Memory B cell (primary cell): Measurements from ENCODE around the gene TUT7.
A peak's percentile ranks its signal among the peaks of the same experiment; 100 is the strongest.
"Not testable (repeated sequence)": the region's sequence is repeated elsewhere in the genome, so short reads cannot be mapped to it uniquely, and the experiment has no call there.

Source experiments
- ATAC-seq: fragments of 150-1000 bp; cut with Tn5 transposase; 2 replicates; pipeline ENCODE4 v1.10.0; 2021; ENCODE audit warnings: low read depth, mild to moderate bottlenecking, moderate library complexity
- DNase-seq, 2 donors: peaks; one replicate each; pipeline ENCODE4 v3.0.0; 2022; ENCODE audit warnings: low spot score in 2 of 2
- H3K27ac Mint-ChIP-seq: one replicate; pipeline ENCODE4 v1.8.0; 2022; ENCODE audit warnings: mild to moderate bottlenecking, moderate library complexity, mixed read lengths
- H3K27me3 Mint-ChIP-seq: one replicate; pipeline ENCODE4 v1.8.0; 2022; ENCODE audit warnings: mixed read lengths
- H3K36me3 Mint-ChIP-seq: one replicate; pipeline ENCODE4 v1.8.0; 2022; ENCODE audit warnings: mild to moderate bottlenecking, mixed read lengths
- H3K4me1 Mint-ChIP-seq: one replicate; pipeline ENCODE4 v1.8.0; 2022; ENCODE audit warnings: mixed read lengths
- H3K4me3 Mint-ChIP-seq: one replicate; pipeline ENCODE4 v1.8.0; 2022; ENCODE audit warnings: mild to moderate bottlenecking, moderate library complexity, mixed read lengths
- H3K9me3 Mint-ChIP-seq: one replicate; pipeline ENCODE4 v1.8.0; 2022; ENCODE audit warnings: mixed read lengths

Gene TUT7

DNA sequence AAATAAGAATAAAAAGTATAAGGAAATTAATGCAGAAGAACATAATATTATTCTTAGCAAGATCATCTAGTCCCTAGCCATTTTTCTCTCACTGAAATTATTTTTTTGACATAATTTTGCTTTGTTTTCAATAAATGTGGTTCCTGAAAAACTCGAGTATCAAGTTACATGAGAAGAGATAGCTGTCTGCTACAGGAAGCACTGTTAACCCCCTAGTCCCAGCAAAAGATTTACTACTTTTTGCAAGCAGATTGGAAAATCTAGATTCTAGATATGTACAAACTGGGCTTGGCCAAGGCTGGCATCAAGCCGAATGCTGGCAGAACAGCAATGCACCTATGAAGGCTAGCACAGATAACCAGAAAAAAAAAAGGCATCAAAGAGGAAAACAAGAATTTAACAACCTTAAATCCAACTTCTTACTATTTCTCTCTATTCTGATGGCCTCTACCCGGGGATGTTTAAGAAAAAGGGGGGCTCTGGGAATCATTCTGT is 49.9 kb downstream of the TUT7 start:
- Mint-ChIP-seq H3K9me3 (no peaks in the 10 kb centered on the region), H3K4me1 (peaks cover 6% of the 10 kb centered on the region), H3K27ac (peak overlapping the region; percentile 45), H3K4me3 (no peak overlapping the region), H3K36me3 (peaks cover 35% of the 10 kb centered on the region), H3K27me3 (no peaks in the 10 kb centered on the region)
- DNase-seq (no peak), ATAC-seq (no peak)

DNA sequence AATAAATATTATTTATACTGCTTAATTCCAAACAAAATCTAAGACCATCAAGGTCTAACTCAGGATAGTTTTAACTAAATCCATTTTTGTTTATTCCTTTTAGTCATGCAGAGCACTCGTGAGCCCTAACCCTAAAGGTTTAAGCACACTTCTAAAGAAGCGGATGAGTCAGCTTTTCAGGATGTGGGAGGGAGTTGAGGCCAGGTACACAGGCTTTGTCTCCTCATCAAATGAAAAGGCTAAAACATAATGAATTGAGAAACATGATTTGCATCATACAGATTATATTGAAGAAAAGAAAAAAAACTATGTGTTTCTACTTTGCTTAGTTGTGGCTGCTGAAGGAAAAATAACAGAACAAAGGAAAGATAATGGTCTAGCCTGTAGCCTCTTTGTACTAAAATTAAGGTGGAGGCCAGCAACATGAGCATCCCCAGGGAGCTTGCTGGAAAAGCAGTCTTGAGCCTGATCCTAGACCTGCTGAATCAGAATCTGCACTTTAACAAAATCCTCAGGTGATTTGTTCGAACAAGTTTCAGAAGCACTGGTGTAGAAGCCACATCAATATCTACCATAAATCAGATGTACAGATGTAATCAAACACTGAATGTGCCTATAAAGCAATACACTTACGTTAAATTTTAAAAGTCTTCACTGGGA is 50.8 kb downstream of the TUT7 start:
- DNase-seq (no peak), ATAC-seq (no peak)
- H3K4me3 Mint-ChIP-seq = no peak overlapping the region
- peaks cover 39% of the 10 kb centered on the region for H3K36me3 Mint-ChIP-seq
- H3K9me3 Mint-ChIP-seq = no peaks in the 10 kb centered on the region
- peak overlapping the region; percentile 62 for H3K27ac Mint-ChIP-seq
- no peaks in the 10 kb centered on the region for H3K27me3 Mint-ChIP-seq
- peaks cover 6% of the 10 kb centered on the region for H3K4me1 Mint-ChIP-seq

DNA sequence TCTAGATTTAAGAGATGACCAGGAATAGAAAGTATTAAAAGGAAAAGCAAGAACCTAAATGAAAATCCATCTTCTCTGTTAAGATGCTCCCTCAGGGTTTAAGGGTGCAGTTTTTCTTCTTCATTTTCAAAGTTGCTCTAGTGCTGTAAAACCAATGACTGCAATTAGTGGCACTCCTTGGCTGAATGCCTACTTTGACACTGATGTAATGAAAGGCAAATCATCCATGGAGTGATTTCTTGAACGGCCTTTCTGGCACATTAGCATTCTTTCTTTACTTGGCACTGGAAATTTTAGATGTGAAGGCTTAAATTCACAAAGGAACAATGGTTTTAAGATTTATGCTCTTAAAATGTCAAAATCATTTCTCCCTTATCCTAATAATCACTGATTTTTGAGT is 52.5 kb downstream of the TUT7 start:
- ATAC-seq (no peak), DNase-seq (no peak)
- no peaks in the 10 kb centered on the region for H3K9me3 Mint-ChIP-seq
- peaks cover 42% of the 10 kb centered on the region for H3K36me3 Mint-ChIP-seq
- H3K4me1 Mint-ChIP-seq = peaks cover 6% of the 10 kb centered on the region
- H3K27ac Mint-ChIP-seq = peak overlapping the region; percentile 68
- no peak overlapping the region for H3K4me3 Mint-ChIP-seq
- H3K27me3 Mint-ChIP-seq = no peaks in the 10 kb centered on the region

DNA sequence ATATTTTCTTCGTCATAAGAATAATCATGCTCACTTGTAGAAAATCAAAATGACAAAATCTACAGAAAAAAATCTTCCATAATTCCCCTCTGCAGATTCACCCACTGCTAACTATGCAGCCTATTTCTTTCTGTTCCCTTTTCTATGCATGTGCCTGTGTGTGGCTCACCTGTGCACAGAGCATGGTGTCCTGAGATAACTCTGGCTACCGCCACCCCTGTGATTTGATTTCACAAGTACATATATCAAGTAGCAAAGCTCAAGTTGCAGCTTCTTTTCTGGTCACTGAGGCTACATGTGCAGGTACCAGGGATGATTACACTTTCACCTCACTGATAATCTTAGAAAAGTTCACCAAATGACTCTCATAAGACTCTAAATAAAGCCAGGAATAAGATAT is 53.5 kb downstream of the TUT7 start:
- Mint-ChIP-seq H3K9me3 (no peaks in the 10 kb centered on the region), H3K4me3 (no peak overlapping the region), H3K27me3 (no peaks in the 10 kb centered on the region), H3K36me3 (peaks cover 38% of the 10 kb centered on the region), H3K27ac (peak overlapping the region; percentile 68), H3K4me1 (peaks cover 6% of the 10 kb centered on the region)
- no peak for ATAC-seq
- DNase-seq = no peak

DNA sequence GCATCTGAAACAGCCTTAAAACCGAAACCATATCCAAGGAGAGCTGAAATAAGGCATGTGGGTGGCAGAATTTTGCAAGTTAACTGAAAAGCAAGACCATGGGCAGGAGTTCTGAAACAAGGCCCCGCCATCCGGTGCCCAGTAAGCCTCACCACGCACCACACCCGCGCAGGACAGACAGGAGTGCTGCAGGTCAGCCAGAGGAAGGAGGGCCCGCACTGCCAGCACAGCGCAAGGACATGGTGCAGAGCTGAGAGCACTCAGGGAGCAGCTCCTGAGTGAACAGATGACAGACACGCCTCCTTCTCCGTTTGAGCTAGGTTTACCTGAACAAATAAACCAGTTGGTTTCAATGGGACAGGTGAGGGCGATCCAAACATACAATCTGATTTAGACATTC is 55.3 kb downstream of the TUT7 start:
- DNase-seq = no peak
- no peaks in the 10 kb centered on the region for H3K9me3 Mint-ChIP-seq
- ATAC-seq = no peak
- H3K36me3 Mint-ChIP-seq = peaks cover 34% of the 10 kb centered on the region
- H3K27ac Mint-ChIP-seq = peak overlapping the region; percentile 11
- peaks cover 6% of the 10 kb centered on the region for H3K4me1 Mint-ChIP-seq
- H3K4me3 Mint-ChIP-seq = no peak overlapping the region
- H3K27me3 Mint-ChIP-seq = no peaks in the 10 kb centered on the region

DNA sequence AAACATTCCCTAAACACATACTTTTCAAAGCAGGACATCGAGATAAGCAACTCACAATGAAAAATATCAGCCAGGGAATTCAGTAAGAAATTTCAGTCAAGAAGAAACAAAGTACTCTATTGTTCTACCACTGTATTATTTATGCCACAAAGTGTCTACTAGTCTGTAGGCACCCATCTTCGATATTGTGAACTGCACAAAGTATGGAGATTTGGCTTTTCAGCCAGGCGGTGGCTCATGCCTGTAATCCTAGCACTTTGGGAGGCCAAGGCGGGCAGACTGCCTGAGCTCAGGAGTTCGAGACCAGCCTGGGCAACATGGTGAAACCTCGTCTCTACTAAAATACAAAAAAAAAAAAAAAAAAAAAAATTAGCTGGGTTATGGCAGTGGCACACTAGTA is 63.9 kb downstream of the TUT7 start:
- not testable (repeated sequence) for H3K9me3 Mint-ChIP-seq, H3K36me3 Mint-ChIP-seq, DNase-seq, H3K27me3 Mint-ChIP-seq, H3K27ac Mint-ChIP-seq, H3K4me1 Mint-ChIP-seq, H3K4me3 Mint-ChIP-seq, ATAC-seq

DNA sequence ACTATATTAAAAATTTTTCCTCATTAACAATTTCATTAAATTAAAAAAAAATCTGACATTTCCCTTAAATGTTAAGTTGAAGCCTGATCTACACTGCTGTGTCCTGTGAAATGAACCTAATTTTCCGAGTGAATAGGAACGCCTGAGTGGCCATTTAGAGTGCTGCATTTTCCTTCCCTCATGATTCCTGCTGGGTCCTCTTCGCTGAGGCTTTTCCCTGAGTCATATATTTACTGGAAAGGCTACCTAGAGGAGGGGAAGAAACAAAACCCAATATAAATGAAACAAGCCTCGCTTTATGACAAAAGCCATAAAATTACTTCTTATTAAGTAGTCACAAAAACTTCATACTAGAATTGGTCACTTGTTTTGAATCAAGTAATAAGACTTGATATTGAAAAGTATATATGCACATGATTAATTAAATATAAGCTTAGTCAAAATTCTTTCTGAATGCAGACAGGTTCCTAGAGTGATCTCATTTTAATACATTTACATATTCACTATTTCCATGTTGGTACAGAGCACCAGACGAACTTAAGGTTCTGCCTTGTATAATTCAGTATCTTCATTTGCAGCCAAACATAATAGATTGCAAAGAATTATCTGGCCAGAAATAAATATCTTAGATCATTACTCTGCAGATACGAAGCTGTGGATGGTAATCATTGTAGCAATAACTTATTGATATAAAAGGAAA is 65.6 kb downstream of the TUT7 start:
- Mint-ChIP-seq H3K27me3 (no peaks in the 10 kb centered on the region), H3K4me1 (peaks cover 2% of the 10 kb centered on the region), H3K4me3 (no peak overlapping the region), H3K9me3 (no peaks in the 10 kb centered on the region), H3K27ac (peak overlapping the region; percentile 61), H3K36me3 (no peaks in the 10 kb centered on the region)
- ATAC-seq (no peak), DNase-seq (no peak)

DNA sequence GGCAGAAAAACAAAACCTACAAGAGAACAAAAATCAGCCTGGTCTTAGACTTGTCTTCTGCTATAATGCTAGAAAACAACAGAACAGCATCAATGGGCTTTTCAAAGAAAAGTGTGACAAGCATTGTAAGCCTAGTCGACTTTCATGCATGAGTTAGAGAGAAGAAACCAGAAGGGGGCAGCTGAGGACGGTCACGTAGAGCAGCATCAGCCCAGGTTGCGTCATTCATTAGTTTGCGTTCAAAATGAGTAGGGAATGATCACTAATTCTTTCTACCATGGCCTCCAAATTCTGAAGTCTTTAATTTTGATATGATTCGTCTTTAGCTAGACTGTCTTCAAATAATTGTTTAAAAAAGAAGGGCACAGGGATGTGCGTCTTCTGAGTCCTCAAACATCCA is 67.2 kb downstream of the TUT7 start:
- no peak for DNase-seq
- Mint-ChIP-seq H3K36me3 (no peaks in the 10 kb centered on the region), H3K27ac (peak overlapping the region; percentile 73), H3K4me1 (peaks cover 8% of the 10 kb centered on the region), H3K9me3 (no peaks in the 10 kb centered on the region), H3K4me3 (no peak overlapping the region), H3K27me3 (no peaks in the 10 kb centered on the region)
- no peak for ATAC-seq

DNA sequence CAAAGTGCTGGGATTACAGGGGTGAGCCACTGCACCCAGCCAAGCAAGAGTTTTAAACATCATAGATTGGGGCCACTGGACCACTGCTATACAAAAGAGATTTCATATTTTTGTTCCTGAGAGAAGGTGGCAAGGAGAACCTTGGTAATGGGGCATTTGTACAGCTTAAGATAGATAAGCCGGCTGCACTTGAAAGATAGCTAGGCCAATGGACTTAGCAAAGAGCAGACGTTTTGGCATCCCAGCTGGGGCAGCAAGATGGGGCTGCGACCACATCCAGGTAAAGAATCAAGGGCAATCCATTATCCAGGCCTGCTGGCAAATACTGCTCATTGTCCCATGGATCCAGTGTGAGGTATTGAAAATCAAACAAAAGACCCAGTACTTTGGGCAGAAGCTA is 67.9 kb downstream of the TUT7 start:
- Mint-ChIP-seq H3K27me3 (no peaks in the 10 kb centered on the region), H3K4me1 (peaks cover 10% of the 10 kb centered on the region), H3K36me3 (no peaks in the 10 kb centered on the region), H3K27ac (peak overlapping the region; percentile 73), H3K4me3 (no peak overlapping the region), H3K9me3 (no peaks in the 10 kb centered on the region)
- DNase-seq (no peak), ATAC-seq (no peak)

DNA sequence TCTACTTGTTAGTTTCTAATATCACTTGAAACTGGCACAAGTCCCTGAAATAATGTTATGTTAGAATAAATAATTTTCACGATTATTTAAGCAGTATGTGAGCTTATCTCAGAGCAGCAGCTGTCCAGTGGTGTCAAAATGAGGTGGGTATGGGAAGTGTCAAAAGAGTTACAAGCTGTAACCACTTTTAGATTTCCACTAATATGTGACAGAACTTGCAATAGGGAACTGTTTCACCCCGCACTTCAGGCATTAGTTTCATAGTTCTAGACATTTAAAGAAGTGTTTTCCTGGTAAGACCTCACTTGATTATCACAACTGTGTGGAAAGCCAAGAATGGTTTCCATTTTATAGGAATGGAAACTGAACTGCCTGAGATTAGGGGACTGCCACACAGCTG is 68.9 kb downstream of the TUT7 start:
- Mint-ChIP-seq H3K27me3 (no peaks in the 10 kb centered on the region), H3K4me1 (peaks cover 13% of the 10 kb centered on the region), H3K36me3 (no peaks in the 10 kb centered on the region), H3K27ac (peak overlapping the region; percentile 73), H3K4me3 (no peak overlapping the region), H3K9me3 (no peaks in the 10 kb centered on the region)
- ATAC-seq = no peak
- DNase-seq = no peak

DNA sequence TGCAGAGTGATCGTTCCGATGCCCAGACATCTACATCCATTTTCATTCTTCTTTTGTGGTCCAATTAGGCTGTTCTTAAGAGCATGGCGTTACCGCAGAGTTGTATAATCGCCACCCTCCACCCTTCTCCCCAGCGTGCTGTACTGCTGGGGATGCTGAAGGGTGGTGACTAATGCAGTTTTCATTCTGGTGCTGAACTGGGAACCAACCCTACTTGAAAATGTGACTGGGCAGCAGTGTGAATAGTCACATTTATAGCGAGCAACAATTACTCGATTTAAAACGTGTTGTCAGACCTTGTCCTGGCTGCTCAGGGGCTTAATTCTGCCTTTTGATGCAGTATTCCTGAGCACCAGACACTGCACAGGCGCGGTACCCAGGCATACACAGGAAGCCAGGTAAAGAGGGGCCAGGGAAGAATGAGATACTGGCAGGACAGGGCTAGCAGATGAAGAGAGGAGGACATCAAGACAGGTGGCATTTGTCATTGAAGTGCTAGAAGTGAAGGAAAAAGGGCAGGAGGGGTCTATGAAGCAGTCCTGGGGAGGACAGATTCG is 71.2 kb downstream of the TUT7 start:
- H3K27ac Mint-ChIP-seq = peak overlapping the region; percentile 97
- ATAC-seq (no peak), DNase-seq (no peak)
- H3K4me1 Mint-ChIP-seq = peaks cover 26% of the 10 kb centered on the region
- no peaks in the 10 kb centered on the region for H3K9me3 Mint-ChIP-seq
- H3K4me3 Mint-ChIP-seq = peak overlapping the region; percentile 94
- no peaks in the 10 kb centered on the region for H3K27me3 Mint-ChIP-seq
- H3K36me3 Mint-ChIP-seq = peaks cover 4% of the 10 kb centered on the region

DNA sequence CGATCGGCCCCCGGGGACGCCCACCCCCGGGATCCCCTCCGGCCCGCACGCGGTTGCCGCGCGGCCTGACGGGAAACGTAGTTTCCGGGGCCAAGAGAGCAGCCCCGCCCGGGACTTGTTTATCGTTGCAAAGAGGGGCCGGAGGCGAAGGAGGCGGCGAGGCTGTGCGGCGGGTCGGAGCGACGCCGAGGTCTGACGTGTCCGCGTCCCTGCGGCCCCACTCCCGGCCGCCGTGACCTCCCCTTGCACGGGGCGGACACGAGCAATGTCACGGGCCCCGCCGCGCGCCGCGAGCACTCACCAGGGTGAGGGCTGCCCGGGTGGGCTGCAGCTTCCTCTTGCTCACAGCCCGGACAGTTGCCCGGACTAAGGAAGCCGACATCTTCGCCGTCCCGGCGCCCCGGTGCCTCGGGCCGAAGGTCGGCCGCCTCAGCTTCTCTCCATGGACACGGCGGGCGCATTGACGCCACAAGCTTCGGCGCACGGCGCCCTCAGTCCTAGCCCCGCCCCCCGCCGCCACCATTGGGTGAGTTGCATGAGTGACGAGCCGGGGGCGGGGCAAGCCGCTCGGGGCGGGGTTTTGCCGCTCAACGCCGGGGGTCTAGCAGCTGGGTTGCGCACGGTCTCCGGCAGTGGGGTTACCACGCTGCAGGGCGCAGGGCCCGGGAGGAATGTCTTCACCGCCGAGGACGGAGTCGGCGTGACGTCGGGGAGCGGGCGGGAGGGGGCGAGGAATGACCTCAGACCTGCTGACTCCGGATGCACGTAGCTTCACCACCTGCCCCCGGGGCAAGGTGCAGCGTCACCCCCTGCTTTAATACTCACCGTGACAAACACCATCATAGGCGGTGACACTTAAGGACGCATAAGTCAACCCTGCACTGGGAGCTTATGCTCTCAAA is 71.9 kb downstream of the TUT7 start, which contains the start of gene ISCA1:
Gene ISCA1, minus strand, starts transcription at position 462 of the 902 bp plus-strand sequence. Its CDS starts 80 bp downstream, at position 382.
- Mint-ChIP-seq H3K27ac (peak within 1 kb of the TSS; percentile 97), H3K27me3 (no peaks in the 10 kb centered on the region), H3K36me3 (peaks cover 4% of the 10 kb centered on the region), H3K4me3 (peak within 1 kb of the TSS; percentile 94), H3K4me1 (peaks cover 26% of the 10 kb centered on the region), H3K9me3 (no peaks in the 10 kb centered on the region)
- DNase-seq = peak; percentile 98 to 99
- ATAC-seq = peak; percentile 79

DNA sequence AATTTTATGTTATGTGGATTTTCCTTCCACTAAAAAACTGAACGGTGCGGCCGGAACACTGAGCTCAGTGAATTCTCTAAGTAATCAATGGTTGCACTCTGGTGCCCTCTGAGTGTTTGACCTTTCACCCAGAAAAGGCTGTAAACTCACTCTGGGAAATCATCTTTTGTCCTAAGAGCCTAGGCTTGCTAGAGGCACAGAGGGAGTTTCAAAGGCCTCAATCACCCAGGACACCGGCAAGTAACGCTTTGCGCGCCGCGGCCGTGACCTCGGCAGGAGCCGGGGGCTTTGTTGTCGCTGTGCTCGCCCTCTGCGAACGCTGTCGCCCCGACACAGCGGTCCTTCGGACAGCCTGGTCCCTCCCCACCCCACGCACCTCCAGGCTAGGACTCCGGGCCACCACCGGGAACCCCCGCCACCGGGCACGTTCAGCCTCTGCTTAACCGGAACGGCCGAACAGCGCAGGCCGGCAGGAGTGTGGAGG is 72.6 kb downstream of the TUT7 start:
- ATAC-seq (no peak), DNase-seq (peak in 1 of 2 donors; percentile 77)
- Mint-ChIP-seq H3K27me3 (no peaks in the 10 kb centered on the region), H3K4me1 (peaks cover 26% of the 10 kb centered on the region), H3K4me3 (peak overlapping the region; percentile 94), H3K36me3 (peaks cover 4% of the 10 kb centered on the region), H3K27ac (peak overlapping the region; percentile 97), H3K9me3 (no peaks in the 10 kb centered on the region)
